AG08396 (cell line): Measurements from ENCODE around the gene PLAC9.

Source experiments
- DNase-seq: peaks from one replicate; pipeline ENCODE4 v3.0.0; 2012; ENCODE audit warnings: low spot score, mixed read lengths

PLAC9 gene

DNA sequence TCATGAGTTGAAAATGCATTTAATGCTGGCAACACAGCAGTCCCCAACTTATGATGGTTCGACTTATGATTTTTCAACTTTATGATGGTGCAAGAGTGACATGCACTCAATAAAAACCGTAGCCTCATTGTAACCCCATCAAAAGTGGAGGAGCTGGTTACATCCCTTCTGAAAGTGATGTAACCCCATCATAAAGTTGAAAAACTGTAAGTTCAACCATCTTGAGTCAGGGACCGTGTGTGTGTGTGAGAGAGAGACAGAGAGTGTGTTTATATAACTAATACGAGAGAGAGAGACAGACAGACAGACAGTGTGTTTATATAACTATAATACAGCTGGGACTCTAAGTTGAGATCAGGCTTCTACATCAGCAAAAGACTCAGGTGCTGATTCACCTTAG lies 51.8 kb downstream of the PLAC9 start:
- DNase-seq, result no peak

DNA sequence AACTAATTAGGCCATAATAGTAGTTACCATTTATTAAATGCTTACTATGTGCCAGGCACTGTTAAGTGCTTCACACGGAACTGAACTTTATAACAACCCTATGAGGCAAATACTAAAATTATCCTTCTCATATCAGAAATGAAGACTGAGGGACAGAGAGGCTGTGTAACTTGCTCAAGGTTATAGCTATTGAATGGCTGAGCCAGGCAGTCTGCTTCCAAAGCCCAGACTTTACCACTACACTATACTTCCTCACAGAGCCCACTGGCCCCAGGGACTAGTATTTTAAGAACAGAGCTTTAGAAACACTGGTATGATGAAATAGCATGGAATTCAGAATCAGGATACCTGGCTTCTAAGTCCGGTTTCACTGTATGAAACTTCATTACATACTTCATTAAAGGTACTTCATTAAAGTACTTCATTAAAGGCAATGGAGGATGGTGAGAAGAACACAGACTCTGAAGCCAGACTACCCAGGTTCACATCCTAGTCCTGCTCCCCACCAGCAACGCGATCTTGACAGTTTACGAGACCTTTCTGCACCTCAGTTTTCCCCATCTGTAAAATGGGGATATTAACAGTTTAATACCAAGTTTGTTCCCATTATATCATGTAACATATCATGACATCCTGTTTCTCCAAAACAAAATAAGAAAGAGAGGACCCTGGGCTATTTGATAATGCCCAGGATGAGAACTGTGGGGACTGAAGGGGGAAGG lies 53.2 kb downstream of the PLAC9 start:
- no peak for DNase-seq

DNA sequence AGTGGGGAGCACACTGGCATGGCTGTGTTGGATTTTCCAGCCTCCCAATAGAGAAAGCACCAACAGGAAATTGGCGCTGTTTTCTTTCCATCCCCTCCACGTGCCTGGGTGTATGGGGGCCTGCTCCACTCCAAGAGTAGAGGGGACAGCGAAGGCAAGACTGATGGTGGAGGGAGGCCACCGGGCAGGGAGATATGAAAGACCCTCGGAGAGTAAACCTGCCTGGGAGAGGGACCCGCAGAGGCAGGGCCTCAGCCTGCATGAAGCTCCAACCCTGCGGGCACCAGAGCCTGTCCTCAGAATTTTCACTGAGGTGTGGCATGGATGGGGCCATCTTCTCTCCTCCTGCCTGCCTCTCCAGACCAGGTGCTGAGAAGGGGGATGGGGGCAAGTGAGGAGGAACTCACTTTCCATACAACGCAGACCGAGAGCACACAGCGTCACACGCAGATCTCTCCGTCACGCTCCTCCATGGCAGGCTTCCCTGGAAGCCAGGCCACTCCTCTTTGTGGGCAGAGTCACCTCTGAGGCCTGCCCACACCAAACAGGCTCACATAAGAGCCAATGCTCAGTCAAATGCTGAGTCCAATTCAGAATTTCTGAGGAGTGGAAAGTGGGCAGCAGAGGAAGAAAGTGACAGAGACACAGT lies 54.0 kb downstream of the PLAC9 start:
- no peak for DNase-seq

DNA sequence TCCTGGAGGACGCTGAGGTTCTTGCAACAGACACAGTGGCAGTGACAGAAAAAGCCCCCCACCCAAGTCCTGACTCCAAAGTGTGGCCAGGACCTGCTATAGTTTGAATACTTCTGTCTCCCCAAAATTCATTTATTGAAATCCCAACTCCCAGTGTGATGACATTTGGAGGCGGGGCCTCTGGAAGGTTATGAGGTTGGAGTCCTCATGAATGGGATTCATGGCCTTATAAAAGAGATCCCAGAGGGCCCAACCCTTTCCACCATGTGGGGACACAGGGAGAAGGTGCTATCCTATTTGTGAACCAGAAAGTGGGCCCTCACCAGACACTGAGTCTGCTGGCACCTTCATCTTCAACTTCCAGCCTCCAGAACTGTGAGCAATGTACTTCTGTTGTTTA lies 54.5 kb downstream of the PLAC9 start:
- no peak for DNase-seq

DNA sequence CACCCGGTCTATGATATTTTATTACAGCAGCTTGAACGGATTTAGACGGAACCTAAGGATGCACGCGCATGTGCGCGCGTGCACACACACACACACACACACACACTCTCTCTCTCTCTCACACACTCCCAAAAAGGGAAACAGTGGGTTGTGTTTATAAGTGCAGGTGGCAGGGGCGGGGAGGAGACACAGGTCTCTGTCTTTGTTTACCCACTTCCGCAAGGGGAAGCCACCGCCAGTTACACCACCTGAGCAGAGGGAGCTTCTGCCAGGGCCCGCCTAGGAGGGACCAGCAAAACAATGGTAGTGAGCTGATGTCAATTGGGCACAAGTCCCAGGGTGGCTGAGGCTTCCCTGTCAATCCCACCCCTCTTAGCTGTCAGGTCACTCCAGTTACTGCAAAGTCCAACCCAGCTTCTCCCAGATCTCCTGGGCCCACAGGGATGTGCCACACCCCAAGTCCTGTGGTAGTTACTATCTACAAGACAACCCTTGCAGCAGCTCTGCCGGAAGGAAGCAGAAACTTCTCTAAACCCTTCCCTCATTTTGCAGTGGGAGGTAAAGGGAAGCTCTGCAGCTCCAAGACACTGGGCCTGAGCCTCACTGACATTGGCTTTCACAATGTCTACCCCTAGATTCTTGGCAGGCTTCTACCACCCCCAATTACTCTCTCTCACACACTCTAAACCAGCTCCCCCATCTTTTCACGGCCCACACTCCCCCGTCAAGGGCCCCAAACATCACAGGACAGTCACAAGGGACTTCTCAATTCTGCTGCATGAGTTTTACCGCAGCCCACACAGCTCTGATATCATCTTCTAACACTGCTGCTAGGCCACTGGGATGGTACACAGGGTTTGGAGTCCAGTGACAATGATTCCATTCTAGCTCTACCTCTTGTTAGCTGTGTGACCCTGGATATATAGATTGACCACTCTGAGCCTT lies 55.2 kb downstream of the PLAC9 start:
- no peak for DNase-seq

DNA sequence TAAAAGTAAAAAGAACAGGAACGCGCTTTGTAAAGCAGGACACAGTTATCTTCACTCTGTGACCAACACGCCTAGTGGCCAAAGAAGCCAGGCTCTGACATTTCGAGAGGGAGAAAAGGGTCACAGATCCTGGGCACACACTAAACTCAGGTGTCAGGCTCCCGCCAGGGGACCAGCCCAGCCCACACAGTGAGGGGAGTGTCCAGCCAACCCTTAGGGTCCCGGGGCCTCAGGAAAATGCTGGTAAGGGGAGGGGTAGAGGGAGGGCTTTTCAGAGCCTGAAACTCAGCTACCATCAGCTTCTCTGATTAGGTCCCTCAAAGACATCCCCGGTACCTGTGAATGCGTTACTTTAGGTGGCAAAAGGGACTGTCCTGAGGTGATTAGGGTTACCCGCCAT lies 56.2 kb downstream of the PLAC9 start:
- no peak for DNase-seq

DNA sequence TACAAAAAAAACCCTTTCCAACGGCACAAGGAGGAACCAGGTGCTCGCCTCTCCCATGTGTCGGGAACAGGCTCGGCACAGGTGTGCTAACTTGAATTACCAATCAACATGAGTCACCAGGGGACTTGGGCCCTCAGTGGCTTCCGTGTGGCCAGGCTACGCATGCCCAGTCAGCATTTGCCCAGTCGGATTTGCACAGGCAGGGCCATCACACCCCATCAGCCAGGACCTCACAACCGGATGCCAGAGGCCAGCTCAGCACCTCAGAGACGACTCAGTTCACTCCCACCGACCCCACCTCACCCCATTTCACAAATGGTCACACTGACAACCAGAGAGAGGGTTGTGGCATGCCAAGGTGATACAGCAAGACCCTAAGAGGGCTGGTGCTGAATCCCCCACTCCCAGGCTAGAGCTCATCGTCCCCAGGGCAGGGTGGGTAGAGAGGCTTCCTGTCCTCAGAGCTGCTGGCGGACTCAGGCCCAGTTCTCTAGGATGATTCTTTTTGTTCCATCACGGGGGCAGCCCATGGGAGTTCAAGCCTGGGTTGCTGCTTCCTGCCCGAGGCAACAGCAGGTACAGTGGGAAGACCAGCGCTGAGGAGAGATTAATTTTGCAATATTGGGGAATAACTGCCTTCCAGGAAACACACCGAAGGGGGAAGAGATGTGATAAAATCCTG lies 59.2 kb downstream of the PLAC9 start:
- DNase-seq, result no peak

DNA sequence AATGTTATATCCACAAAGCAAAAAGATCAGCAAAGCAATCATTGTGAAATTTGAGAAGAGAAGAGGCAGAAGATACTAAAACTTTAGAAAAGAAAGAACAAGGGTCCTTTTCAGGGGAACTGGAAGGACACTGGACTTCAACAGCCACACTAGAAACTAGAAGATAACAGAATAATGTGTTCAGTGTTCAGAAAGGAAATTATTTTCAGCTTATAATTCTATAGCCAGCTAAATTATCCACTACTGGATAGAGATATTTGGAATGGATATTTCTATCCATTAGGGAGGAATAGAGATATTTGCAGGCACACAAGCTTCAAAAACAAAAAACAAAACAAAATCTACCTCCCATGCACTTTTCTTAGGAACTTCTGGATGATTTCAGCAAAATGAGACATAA lies 60.0 kb downstream of the PLAC9 start:
- DNase-seq, result no peak

DNA sequence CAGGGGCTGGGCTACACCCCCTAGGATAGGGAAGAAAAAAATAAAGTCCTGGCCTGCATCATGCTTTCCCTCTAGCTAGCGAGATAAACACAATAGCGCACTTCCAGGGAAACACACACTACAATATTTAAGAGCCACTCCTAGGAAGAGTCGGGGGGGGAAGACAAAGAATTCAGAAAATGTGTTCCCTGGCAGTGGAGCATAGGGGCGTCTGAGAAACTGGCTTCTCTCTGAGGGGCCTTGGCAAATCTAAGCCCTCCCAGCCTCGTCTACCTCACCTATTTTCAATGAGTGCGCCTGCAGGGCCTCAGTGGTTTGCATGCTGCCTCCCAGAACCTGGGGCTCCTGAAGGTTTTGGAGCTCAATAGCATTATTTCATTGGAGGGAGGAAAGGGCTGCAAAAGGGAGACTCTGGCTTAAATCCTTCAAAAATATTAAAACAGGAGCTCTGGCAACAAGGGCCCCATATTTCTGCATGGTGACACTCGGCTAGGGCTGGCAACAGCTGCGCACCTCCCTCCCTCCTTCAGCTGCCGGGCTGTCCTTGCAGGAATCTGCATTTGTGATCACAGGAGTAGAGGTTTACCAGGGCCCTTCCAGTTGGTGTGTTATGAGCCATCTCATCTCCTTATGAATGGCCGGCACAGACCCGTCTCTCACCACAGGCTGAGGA lies 62.0 kb downstream of the PLAC9 start:
- no peak for DNase-seq
